ENCODE results near the gene ACTN2.

Gene ACTN2

DNA sequence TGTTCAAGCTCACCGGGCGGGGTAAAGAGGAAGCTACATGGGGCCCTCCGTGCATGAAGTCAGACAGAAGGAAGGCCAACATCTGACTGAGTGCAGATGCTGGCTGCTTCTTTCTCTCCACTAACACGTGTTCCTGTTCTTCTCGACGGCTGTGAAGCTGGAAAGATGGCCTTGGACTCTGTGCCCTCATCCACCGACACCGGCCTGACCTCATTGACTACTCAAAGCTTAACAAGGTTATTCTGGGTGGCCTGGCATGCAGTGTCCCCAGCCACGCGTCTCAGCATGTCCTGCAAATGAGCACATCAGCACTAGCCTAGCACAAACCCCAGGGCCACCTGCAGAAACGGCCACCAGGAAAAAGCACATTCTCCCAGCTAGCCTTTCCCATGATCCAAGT lies 41.2 kb downstream of the ACTN2 start:
- in situ Hi-C loops (cut with MboI; ENCODE audit: low pct_unique_long_range_greater_than_20kb, low sequenced_read_pairs): no loop called here

DNA sequence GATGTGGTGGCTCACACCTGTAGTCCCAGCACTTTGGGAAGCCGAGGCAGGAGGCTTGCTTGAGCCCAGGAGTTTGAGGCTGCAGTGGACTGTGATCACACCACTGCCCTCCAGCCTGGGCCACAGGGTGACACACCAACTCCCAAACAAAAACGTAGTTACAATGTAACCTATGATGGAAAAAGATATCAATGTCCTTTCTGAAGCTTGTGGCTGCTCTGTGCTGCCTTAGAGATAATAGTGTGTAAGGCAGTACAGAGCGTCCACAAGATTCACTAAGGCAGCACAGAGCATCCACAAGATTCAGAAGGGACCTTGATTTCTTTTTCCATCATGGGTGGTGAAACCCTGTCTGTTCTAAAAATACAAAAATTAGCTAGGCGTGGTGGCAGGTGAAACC lies 42.5 kb downstream of the ACTN2 start:
- in situ Hi-C loops (cut with MboI; ENCODE audit: low pct_unique_long_range_greater_than_20kb, low sequenced_read_pairs): no loop called here
- DNase-seq: no peak

More for the DNA sequence above, 41.2 kb downstream of the ACTN2 start:
- DNase-seq: peak; percentile 14

DNA sequence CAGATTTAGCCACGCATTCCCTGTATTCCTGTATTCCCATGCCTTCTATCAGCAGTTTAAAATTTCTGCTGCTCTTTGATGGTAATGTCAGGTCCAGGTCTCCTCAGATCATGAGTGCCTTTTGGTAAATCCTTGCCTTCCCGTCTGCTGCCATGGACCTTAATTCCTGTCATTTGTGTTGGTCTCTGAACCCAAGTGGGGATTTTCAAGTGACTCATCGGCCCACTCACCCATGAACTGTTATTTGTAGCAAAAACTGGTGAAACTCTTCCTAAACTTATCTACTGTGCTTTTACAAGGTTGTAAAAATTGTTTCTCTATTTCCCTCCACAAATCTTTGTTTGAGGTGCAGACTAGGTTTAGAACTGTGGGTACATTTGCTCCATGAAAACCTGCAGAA lies 47.4 kb downstream of the ACTN2 start:
- in situ Hi-C loops (cut with MboI; ENCODE audit: low pct_unique_long_range_greater_than_20kb, low sequenced_read_pairs): no loop called here
- DNase-seq: no peak

DNA sequence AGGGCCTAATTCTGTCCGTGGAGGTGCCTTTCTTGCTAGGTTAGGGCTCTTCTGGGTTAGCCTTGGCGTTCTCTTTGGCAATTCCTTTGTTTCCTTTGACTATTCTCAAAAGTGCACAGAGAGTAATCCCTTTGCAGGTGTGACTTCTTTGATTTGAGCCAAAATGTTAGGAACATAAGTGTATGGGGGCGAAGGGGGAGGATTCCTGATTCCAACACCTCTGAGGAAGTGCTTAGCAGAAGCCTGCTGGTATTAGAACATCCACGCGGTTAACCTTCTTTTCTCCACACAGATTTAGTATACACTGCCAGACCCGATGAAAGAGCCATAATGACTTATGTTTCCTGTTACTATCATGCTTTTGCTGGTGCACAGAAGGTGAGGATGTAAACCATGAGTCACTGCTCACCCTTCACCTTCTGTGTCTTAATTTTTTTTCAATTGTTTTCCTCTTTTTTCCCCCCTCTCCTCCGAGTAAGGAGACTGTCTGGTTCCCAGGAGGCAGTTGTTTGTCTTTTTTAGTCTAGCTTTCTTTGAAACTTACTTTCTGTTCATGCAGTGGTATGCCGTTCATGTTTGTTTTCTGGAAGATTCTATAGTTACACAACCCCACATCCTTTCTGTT lies 48.0 kb downstream of the ACTN2 start:
- no peak for DNase-seq
- in situ Hi-C loops (cut with MboI; ENCODE audit: low pct_unique_long_range_greater_than_20kb, low sequenced_read_pairs): no loop called here

DNA sequence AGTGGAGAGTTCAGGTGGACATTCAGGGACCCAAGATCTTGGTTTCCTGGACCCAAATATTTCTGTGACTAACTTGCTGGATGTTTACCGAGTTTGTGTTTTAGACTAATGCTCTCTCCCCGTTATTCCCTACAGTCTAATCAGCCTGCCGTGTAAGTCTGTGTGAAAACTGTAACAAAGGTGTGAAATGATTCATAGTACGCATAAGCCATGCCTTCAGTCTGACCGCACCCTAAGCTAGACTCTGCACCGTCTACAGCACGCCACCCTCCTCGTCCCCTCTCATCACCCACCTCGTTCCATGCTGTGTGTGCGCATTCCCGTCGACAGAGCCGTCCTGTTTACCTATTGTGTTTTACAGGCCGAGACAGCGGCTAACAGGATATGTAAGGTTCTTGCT lies 50.5 kb downstream of the ACTN2 start:
- in situ Hi-C loops (cut with MboI; ENCODE audit: low pct_unique_long_range_greater_than_20kb, low sequenced_read_pairs): no loop called here
- DNase-seq: no peak

DNA sequence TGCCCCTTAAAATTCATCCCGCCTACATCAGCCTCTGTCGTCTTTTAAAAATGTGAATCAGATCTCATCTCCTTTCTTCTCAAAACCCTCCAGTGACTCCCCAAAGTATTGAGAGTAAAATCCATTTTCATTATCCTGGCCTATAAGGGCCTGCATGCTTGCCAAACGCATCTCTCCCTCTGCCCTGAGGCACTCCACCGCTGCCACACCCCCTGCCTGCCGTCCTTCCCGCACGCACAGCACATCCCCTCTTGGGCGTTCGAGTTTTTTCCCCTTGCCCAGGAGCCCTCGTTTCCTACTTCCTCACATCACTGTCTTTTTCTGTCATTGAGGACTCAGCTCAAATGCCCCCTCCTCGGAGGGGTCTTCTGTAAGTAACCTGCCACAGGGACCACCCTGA lies 55.5 kb downstream of the ACTN2 start:
- in situ Hi-C loops (cut with MboI; ENCODE audit: low pct_unique_long_range_greater_than_20kb, low sequenced_read_pairs): no loop called here
- no peak for DNase-seq

DNA sequence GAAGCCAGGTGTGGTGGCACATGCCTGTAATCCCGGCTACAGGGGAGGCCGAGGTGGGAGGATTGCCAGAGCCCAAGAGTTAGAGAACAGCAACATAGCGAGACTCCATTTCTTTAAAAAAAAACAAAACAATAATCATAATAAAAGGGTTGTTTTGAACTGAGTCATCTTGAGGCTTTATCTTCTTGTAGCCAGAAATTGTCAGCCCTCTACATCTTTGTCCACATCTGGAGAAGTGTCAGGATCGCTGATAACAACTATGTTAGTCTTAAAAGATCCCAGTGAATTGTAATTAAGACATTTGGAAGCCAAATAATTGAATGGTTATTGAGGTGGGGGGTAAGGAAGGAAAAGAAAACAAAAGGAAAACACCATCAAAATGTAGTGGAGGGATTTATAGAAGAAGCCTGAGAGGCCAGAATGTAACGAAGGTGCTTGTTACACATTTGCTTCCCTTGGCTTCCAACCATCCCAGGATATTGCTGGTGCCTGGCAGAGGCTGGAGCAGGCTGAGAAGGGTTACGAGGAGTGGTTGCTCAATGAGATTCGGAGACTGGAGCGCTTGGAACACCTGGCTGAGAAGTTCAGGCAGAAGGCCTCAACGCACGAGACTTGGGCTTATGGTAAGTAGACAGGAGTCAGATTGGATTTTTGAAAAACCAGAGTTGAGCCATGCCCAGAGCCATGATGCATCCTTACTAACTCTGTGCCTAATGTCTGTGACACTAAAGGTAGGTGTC lies 56.3 kb downstream of the ACTN2 start:
- DNase-seq: no peak
- in situ Hi-C loops (cut with MboI; ENCODE audit: low pct_unique_long_range_greater_than_20kb, low sequenced_read_pairs): no loop called here

DNA sequence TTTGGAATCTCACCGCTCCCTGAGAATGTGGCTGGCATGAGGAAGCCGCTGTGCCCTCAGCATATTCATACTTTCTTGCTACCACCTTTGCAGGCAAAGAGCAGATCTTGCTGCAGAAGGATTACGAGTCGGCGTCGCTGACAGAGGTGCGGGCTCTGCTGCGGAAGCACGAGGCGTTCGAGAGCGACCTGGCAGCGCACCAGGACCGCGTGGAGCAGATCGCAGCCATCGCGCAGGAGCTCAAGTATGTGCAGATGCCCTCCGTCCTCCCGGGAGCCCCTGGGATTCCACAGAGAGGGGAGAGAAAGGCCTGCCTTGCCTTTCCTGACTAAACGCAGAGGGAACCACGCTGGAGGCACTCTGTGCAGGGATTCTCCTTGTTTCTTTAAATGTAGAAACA lies 58.2 kb downstream of the ACTN2 start:
- no peak for DNase-seq
- in situ Hi-C loops (cut with MboI; ENCODE audit: low pct_unique_long_range_greater_than_20kb, low sequenced_read_pairs): no loop called here

DNA sequence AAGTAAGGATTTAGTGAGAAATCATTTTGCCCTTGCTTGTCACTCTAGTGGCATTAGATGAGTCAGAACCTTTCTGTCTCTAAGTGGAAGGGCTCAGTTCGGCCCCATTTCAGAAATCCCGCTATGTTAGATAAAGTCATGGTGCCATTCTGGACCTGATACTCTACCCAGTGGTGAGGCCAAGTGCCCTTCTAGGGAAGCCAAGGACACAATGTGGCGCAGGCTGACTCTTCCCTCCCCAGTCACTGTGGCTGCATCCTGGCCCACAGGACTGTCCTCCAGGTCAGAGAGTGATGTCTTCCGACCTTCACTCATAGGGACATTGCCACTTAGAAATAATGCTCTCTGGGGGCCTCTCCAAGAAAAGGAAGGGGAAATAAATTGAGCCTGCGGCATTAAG lies 60.5 kb downstream of the ACTN2 start:
- no peak for DNase-seq

DNA sequence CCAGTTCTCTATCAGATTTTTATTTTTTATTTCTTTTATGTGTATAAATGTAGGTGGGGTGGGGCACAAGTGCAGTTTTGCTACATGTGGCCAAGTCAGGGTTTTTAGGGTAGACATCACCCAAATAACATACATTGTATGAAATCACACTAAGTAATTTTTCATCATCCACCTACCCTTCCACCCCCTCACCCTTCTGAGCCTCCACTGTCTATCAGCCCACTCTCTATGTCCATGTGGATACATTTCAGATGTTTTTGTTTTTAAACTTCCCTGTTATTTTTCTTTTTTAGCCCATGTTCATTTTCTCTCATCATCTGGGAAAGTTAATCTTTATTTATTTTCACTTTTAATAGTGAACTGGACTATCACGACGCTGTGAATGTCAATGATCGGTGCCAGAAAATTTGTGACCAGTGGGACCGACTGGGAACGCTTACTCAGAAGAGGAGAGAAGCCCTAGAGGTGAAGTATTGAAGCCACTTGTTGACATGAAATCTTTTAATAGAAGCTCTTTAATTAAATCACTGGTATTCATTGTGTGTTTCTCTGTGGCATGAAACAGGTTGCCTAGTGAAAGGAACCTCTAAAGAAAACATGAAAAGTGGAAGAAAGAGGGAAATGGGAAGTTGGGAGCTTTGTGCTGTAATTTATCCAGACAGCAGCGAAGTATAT lies 61.1 kb downstream of the ACTN2 start:
- DNase-seq: no peak
- in situ Hi-C loops (cut with MboI; ENCODE audit: low pct_unique_long_range_greater_than_20kb, low sequenced_read_pairs): no loop called here

More for the DNA sequence above, 60.5 kb downstream of the ACTN2 start:
- in situ Hi-C loops (cut with MboI; ENCODE audit: low pct_unique_long_range_greater_than_20kb, low sequenced_read_pairs): no loop called here

DNA sequence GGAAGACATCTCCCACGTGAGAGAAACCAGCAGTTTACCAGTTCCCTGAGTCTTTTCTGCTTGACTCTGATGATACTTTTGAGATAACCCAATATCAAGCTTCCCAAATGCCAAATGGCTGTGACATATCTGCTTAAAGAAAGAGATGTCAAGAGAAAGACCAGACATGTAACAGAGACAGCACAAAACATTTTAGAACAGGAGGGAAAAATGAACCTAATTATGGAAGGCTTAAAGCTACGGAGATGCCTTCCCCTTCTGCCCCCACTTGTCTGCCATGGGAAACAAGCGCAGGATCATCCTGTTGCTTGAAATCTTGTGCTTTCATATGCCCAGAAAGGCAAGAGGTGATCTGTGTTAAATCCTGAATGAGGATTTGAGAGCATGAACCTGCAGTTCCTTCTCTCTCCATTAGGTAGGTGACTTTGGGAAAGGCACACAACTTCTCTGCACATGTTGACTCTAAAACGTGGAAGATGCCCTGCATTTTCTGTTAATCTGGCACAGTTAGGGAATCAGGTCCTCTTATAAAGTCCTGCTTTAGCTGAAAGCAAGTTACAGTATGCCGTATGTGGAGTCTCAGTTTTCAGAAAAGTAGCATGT lies 62.1 kb downstream of the ACTN2 start:
- in situ Hi-C loops (cut with MboI; ENCODE audit: low pct_unique_long_range_greater_than_20kb, low sequenced_read_pairs): no loop called here
- no peak for DNase-seq

DNA sequence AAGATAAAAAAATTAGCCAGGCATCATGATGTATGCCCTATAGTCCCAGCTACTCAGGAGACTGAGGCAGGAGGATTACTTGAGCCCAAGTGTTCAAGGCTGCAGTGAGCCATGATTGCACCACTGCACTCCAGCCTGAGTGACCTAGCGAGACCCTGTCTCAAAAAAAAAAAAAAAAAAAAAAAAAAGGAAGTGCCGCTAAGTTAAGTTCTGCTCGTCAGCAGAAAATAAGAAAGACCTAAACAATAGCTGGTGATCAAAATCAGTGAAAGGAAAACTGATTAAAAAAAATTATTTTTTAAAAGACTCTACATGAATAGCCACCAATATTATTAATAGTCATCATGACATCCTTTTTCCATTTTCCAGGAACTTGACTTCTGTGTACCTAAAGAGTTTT lies 64.6 kb downstream of the ACTN2 start:
- DNase-seq: peak; percentile 38
- in situ Hi-C loops (cut with MboI; ENCODE audit: low pct_unique_long_range_greater_than_20kb, low sequenced_read_pairs): no loop called here

DNA sequence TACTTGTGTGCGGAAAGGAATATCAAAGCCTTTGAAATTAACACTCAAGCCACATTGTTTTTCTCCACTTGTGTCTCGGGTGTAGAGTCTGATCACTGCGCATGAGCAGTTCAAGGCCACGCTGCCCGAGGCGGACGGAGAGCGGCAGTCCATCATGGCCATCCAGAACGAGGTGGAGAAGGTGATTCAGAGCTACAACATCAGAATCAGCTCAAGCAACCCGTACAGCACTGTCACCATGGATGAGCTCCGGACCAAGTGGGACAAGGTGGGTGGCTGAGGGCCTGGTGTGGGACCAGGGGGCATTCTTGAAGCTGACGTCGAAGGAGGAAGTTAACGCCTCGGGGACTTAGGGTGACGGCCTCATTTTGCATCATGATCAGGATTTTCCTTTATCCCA lies 65.1 kb downstream of the ACTN2 start:
- in situ Hi-C loops (cut with MboI; ENCODE audit: low pct_unique_long_range_greater_than_20kb, low sequenced_read_pairs): no loop called here
- DNase-seq: no peak

DNA sequence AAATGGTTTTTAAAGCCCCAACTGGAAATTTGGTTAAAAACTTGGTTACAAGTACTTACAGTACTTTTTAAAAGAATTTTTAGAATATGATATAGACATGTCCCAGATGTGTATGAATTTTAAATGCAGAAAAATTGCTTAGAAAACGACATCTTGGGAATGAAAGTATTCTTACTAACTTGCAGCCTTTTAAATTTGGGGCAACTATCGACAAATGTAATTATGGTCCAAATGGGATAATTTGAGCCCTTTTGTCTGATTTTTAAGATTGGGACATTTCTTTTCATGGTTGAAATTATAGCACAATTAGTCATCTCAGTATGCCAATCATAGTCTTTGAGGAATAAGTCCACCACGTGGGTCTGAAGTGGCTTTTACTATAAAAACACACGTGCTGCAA lies 65.6 kb downstream of the ACTN2 start:
- in situ Hi-C loops (cut with MboI; ENCODE audit: low pct_unique_long_range_greater_than_20kb, low sequenced_read_pairs): no loop called here
- DNase-seq: no peak

DNA sequence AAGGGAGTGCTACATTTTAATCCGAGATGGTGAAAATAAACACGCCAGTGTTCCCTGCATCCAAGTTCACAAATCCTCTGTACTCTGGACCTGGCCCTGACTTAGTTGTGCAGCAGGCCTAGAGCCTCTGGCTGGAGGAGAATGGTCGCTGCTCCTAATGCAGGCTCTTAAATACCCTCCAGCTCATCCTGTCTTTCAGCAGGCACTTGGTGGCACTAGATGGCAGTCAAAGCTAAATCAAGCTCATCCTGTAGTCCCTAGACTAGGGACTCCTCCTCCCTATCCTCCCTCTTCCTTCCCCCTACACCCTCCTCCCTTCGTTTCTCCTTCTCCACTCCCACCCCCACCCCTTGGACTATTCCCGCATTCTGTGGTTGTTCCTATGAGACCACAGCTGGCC lies 67.2 kb downstream of the ACTN2 start:
- in situ Hi-C loops (cut with MboI; ENCODE audit: low pct_unique_long_range_greater_than_20kb, low sequenced_read_pairs): no loop called here
- peak; percentile 53 for DNase-seq

DNA sequence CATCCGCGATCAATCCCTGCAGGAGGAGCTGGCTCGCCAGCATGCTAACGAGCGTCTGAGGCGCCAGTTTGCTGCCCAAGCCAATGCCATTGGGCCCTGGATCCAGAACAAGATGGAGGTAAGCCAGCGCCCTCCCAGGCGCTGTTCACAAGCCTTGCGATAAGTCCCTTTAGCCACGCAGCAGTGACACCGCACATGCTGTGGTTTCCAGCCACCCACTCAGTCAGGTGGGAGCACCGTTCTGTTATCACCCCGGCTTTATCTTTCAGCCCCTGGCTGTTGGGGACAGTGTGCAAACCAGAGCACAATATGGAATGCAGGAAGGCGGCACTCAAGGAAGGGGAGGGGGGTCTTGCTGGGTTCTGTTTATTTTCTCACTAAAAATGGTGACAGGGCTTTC lies 67.7 kb downstream of the ACTN2 start:
- in situ Hi-C loops (cut with MboI; ENCODE audit: low pct_unique_long_range_greater_than_20kb, low sequenced_read_pairs): no loop called here
- DNase-seq: no peak

DNA sequence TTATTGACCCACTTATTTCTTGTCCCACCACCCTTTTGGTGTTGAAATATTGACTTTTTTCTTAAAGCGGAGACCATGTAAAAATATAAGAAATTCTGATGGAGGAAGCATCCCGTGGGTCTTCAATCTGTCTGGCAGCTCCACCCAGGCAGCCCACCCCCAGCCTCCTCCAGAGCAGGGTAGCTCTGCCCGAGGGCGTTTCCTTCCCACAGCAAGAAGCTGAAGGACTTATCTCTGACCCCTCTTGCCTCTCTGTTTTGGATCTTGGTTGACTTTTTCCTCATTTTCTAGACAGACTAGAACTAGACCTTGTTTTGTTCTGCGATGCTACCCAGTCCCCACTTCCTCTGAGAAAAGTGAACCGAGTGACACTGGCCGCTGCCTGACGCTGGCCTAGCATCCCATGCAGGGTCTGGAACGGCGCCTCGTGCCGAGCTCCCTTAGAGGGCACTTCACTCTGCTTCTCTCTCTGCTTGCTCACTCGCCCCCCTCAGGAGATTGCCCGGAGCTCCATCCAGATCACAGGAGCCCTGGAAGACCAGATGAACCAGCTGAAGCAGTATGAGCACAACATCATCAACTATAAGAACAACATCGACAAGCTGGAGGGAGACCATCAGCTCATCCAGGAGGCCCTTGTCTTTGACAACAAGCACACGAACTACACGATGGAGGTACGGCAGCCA lies 68.4 kb downstream of the ACTN2 start:
- in situ Hi-C loops (cut with MboI; ENCODE audit: low pct_unique_long_range_greater_than_20kb, low sequenced_read_pairs): no loop called here

DNA sequence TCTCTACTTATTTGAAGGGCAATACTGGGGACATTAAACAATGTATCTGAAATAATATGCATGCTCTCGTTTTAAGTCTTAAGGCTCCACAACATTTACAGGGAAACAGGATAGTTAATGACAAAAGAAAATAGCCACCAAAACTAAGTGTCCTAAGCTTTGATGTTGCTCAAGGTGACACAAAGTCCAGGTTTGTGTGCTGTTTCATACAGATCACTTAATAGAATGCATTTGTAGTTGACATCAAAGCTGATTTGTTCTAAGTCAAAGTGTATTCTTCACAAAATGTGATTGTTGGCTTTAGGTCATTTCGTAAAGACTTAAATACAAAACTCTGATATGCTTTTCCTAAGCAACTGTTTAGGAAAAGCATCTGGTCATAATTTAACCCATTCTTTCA lies 71.3 kb downstream of the ACTN2 start:
- DNase-seq: no peak
- in situ Hi-C loops (cut with MboI; ENCODE audit: low pct_unique_long_range_greater_than_20kb, low sequenced_read_pairs): no loop called here

More for the DNA sequence above, 68.4 kb downstream of the ACTN2 start:
- DNase-seq: no peak

DNA sequence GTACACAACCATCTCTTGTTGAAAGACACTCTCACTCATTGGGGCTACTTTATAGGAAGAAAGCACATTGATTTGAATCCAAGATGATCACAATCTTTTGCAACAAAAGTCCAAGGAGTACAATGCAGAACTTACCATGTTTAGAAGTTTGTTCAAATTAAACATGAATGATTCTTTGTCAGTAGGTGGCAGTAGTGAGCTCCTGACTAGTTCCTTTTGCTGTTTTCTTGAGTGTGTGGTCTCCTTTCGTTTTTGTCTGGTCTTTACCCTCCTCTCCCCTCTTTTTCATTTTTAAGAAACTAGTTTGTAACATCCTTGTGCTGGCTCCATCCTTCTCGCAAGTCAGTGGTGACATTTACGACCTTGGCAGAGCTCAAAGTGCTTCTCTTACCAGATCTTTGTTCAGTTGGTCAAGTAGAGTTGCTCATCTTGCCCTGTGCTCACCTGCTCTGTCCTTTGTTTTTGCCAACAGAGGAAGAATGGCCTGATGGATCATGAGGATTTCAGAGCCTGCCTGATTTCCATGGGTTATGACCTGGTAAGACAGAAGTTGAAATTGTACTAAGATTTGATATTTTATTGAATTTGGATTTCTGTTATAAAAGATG lies 73.1 kb downstream of the ACTN2 start:
- DNase-seq: peak; percentile 77
- in situ Hi-C loops (cut with MboI; ENCODE audit: low pct_unique_long_range_greater_than_20kb, low sequenced_read_pairs): no loop called here

Data from KBM-7 (cell line).